Measurements from ENCODE around the gene NMNAT2.

DNA sequence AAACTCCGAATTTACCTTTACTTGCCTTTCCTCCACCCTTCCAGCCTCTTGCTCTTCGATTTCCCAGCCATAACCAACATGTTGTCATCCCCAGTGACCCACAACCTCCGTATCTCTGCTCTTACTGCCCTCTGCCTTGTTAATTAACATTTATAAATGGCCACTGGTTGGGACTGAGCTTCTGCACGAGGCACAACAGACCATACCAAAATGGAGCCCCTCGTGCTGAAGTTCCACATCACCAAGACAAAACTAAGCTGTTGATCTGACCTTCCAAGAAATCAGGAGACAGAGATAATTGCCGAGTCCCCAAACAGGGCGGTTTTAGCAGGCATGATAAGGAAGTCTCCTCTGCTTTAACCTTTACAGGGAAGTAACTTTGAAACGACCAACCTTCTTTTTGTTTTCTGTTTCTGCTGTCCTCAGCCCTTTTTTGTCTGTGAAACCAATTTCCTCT lies 71.9 kb downstream of the NMNAT2 start:
- TF ChIP-seq, protein P1, sequence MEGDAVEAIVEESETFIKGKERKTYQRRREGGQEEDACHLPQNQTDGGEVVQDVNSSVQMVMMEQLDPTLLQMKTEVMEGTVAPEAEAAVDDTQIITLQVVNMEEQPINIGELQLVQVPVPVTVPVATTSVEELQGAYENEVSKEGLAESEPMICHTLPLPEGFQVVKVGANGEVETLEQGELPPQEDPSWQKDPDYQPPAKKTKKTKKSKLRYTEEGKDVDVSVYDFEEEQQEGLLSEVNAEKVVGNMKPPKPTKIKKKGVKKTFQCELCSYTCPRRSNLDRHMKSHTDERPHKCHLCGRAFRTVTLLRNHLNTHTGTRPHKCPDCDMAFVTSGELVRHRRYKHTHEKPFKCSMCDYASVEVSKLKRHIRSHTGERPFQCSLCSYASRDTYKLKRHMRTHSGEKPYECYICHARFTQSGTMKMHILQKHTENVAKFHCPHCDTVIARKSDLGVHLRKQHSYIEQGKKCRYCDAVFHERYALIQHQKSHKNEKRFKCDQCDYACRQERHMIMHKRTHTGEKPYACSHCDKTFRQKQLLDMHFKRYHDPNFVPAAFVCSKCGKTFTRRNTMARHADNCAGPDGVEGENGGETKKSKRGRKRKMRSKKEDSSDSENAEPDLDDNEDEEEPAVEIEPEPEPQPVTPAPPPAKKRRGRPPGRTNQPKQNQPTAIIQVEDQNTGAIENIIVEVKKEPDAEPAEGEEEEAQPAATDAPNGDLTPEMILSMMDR (IDR thresholded peaks at IDR 0.05) = no peak
- no peak for TF ChIP-seq POLR2A (IDR thresholded peaks at IDR 0.05)

Data from ovary (tissue), 3 donors.